WTC11 (cell line): ENCODE measurements around the gene KCND2. TPM values are rescaled to one million over a fixed set of nuclear protein-coding genes. Genes with fewer than 3 reads are reported as not detected.
A peak's percentile ranks its signal among the peaks of the same experiment; 100 is the strongest.

Experiments used
- ATAC-seq: fragments of 200-7000 bp; cut with Tn5 transposase; 2 replicates; pipeline ENCODE4 v1.10.0; 2021; ENCODE audit warnings: mild to moderate bottlenecking, moderate library complexity
- CTCF ChIA-PET: fragments of 300-600 bp; sonication (Branson Sonifier 250); formaldehyde crosslinking; loops from one replicate; lab custom pipeline; 2021; ENCODE audit warnings: antibody characterized with exemption; lab: Charles Lee
- POLR2A ChIA-PET: fragments of 350-600 bp; sonication (Branson Sonifier 250); formaldehyde crosslinking; loops from one replicate; lab custom pipeline; 2021; ENCODE audit warnings: antibody characterized with exemption; lab: Charles Lee
- DNase-seq: peaks from one replicate; pipeline ENCODE4 v3.0.0; 2021; ENCODE audit warnings: low spot score
- H3K27ac Mint-ChIP-seq: 2 replicates; pipeline ENCODE4 v1.8.0; 2021; ENCODE audit warnings: mixed read lengths
- H3K27me3 Mint-ChIP-seq: 2 replicates; pipeline ENCODE4 v1.8.0; 2021; ENCODE audit warnings: low read depth, mild to moderate bottlenecking, moderate library complexity, mixed read lengths
- H3K36me3 Mint-ChIP-seq: 2 replicates; pipeline ENCODE4 v1.8.0; 2021; ENCODE audit warnings: mixed read lengths
- H3K4me1 Mint-ChIP-seq: 2 replicates; pipeline ENCODE4 v1.8.0; 2022; ENCODE audit warnings: mixed read lengths
- H3K4me3 Mint-ChIP-seq: 2 replicates; pipeline ENCODE4 v1.8.0; 2021; ENCODE audit warnings: mild to moderate bottlenecking, moderate library complexity, mixed read lengths
- H3K9me3 Mint-ChIP-seq: 2 replicates; pipeline ENCODE4 v1.8.0; 2021; ENCODE audit warnings: mixed read lengths
- AR ChIP-seq: fragments of 250-450 bp; sonication (Bioruptor Pico); IDR thresholded peaks from 2 replicates; pipeline ENCODE4 v1.9.0; 2021; ENCODE audit warnings: mild to moderate bottlenecking
- ATF2 ChIP-seq: sonication (generic); formaldehyde crosslinking; IDR thresholded peaks from 2 replicates; pipeline ENCODE4 v1.8.1; 2022; ENCODE audit warnings: low read depth, missing genetic modification reagents, borderline replicate concordance
- CBFB ChIP-seq: sonication (generic); formaldehyde crosslinking; IDR thresholded peaks from 2 replicates; pipeline ENCODE4 v1.8.1; 2022; ENCODE audit warnings: mild to moderate bottlenecking, low read depth, missing genetic modification reagents
- CDX4 ChIP-seq: fragments of 250-450 bp; sonication (Bioruptor Pico); IDR thresholded peaks from 2 replicates; pipeline ENCODE4 v1.9.0; 2021; ENCODE audit warnings: moderate library complexity, mild to moderate bottlenecking, inconsistent platforms, borderline replicate concordance
- CTCF ChIP-seq: fragments of 200-600 bp; IDR thresholded peaks from 2 replicates; pipeline ENCODE4 v1.8.0; 2022; ENCODE audit warnings: antibody characterized with exemption
- E2F1 ChIP-seq: sonication (generic); formaldehyde crosslinking; IDR thresholded peaks from 2 replicates; pipeline ENCODE4 v1.8.0; 2022; ENCODE audit warnings: mild to moderate bottlenecking, missing genetic modification reagents
- E2F5 ChIP-seq: sonication (generic); formaldehyde crosslinking; IDR thresholded peaks from 2 replicates; pipeline ENCODE4 v1.8.1; 2022; ENCODE audit warnings: mild to moderate bottlenecking, moderate library complexity, missing genetic modification reagents
- FOXJ3 ChIP-seq: sonication (generic); formaldehyde crosslinking; IDR thresholded peaks from 2 replicates; pipeline ENCODE4 v1.9.0; 2021; ENCODE audit warnings: missing genetic modification reagents, mild to moderate bottlenecking, borderline replicate concordance
- FOXP1 ChIP-seq: sonication (generic); formaldehyde crosslinking; IDR thresholded peaks from 2 replicates; pipeline ENCODE4 v1.8.0; 2022; ENCODE audit warnings: missing genetic modification reagents, mild to moderate bottlenecking, moderate library complexity, borderline replicate concordance
- IRF1 ChIP-seq: sonication (generic); formaldehyde crosslinking; IDR thresholded peaks from 2 replicates; pipeline ENCODE4 v1.8.0; 2023; ENCODE audit warnings: missing genetic modification reagents
- KAT7 ChIP-seq: sonication (generic); formaldehyde crosslinking; IDR thresholded peaks from 2 replicates; pipeline ENCODE4 v1.8.1; 2023; ENCODE audit warnings: missing genetic modification reagents, mild to moderate bottlenecking, borderline replicate concordance
- MYBL2 ChIP-seq: sonication (generic); formaldehyde crosslinking; IDR thresholded peaks from 2 replicates; pipeline ENCODE4 v1.8.1; 2023; ENCODE audit warnings: mild to moderate bottlenecking, moderate library complexity, missing genetic modification reagents
- NR1H2 ChIP-seq: sonication (generic); formaldehyde crosslinking; IDR thresholded peaks from 2 replicates; pipeline ENCODE4 v1.9.0; 2021; ENCODE audit warnings: mild to moderate bottlenecking, moderate library complexity, missing genetic modification reagents
- SOX15 ChIP-seq: fragments of 250-450 bp; sonication (Bioruptor Pico); IDR thresholded peaks from 2 replicates; pipeline ENCODE4 v1.9.0; 2021; ENCODE audit warnings: mild to moderate bottlenecking
- TCF7 ChIP-seq: sonication (generic); formaldehyde crosslinking; IDR thresholded peaks from 2 replicates; pipeline ENCODE4 v1.8.0; 2022; ENCODE audit warnings: mild to moderate bottlenecking, low read depth, missing genetic modification reagents, moderate library complexity
- USF2 ChIP-seq: sonication (generic); formaldehyde crosslinking; IDR thresholded peaks from 2 replicates; pipeline ENCODE4 v1.8.1; 2023; ENCODE audit warnings: mild to moderate bottlenecking, missing genetic modification reagents, moderate library complexity
- ZNF138 ChIP-seq: sonication (generic); formaldehyde crosslinking; conservative IDR thresholded peaks from 2 replicates; pipeline ENCODE4 v1.8.1; 2022; ENCODE audit warnings: mild to moderate bottlenecking, moderate library complexity, missing genetic modification reagents
- ZNF423 ChIP-seq: fragments of 250-450 bp; sonication (Bioruptor Pico); IDR thresholded peaks from 2 replicates; pipeline ENCODE4 v2.1.2; 2022; ENCODE audit warnings: mild to moderate bottlenecking, moderate library complexity
- ZNF512 ChIP-seq: sonication (generic); formaldehyde crosslinking; IDR thresholded peaks from 2 replicates; pipeline ENCODE4 v1.8.1; 2022; ENCODE audit warnings: missing genetic modification reagents, borderline replicate concordance
- ZNF671 ChIP-seq: fragments of 250-450 bp; sonication (Bioruptor Pico); IDR thresholded peaks from 2 replicates; pipeline ENCODE4 v1.8.0; 2021; ENCODE audit warnings: mild to moderate bottlenecking
- total RNA-seq: library from RNA; stranded (reverse); gene quantifications from 3 replicates; pipeline ENCODE4 v1.2.3, GENCODE V29; 2021

KCND2 gene
- total RNA-seq, 1 experiment from 2014 or later = 4.6 TPM

- no peak for TF ChIP-seq ZNF138 (CRISPR knock-in tag)
- no peak for TF ChIP-seq ZNF512
- no peak for TF ChIP-seq FOXJ3 (CRISPR knock-in tag)
- no peak for TF ChIP-seq CDX4 (CRISPR knock-in tag)
- TF ChIP-seq ZNF423 = no peak
- no peak for TF ChIP-seq SOX15 (CRISPR knock-in tag)
- no peak for TF ChIP-seq CTCF
Observed at GRCh38 chr7:120742372-120742771, 469.4 kb downstream of the KCND2 start (continued).

GRCh38 chr7:120743128-120743527 is 470.2 kb downstream of the KCND2 start:
- Mint-ChIP-seq H3K36me3 (no peaks in the 10 kb centered on the region), H3K4me3 (no peak overlapping the region), H3K4me1 (peaks cover 59% of the 10 kb centered on the region)
- POLR2A ChIA-PET = no interaction called here
- no peak for ATAC-seq
- DNase-seq = no peak
- TF ChIP-seq KAT7 (CRISPR knock-in tag) (no peak), NR1H2 (CRISPR knock-in tag) (no peak), USF2 (no peak), AR (CRISPR knock-in tag) (no peak), IRF1 (CRISPR knock-in tag) (no peak), FOXJ3 (CRISPR knock-in tag) (no peak), CDX4 (CRISPR knock-in tag) (no peak), ZNF138 (CRISPR knock-in tag) (no peak), ZNF671 (no peak), FOXP1 (CRISPR knock-in tag) (no peak), TCF7 (CRISPR knock-in tag) (no peak), SOX15 (CRISPR knock-in tag) (no peak), ATF2 (CRISPR knock-in tag) (no peak), CBFB (CRISPR knock-in tag) (no peak), E2F5 (no peak), MYBL2 (CRISPR knock-in tag) (no peak), E2F1 (CRISPR knock-in tag) (no peak)
- TF ChIP-seq, all 79 proteins: peak for 0
- H3K27ac Mint-ChIP-seq = peak overlapping the region; percentile 3; the same call in 1 of the 2 replicates
- no peaks in the 10 kb centered on the region for H3K27me3 Mint-ChIP-seq
- H3K9me3 Mint-ChIP-seq = no peaks in the 10 kb centered on the region
- CTCF ChIA-PET = interaction anchor here (1.1 to 1.2 kb wide), 2 partner anchors 12 to 49 kb away, joined by 3 read pairs; no protein-coding TSS in a partner anchor
